GM12892 (cell line): ENCODE measurements around the gene RAP1GAP2.

Experiments used
- POLR2A ChIP-seq: IDR thresholded peaks from 2 replicates; pipeline ENCODE4 v1.6.1; 2011; ENCODE audit warnings: low read depth, low read length, control low read depth
- POLR2AphosphoS5 ChIP-seq: IDR thresholded peaks from 2 replicates; pipeline ENCODE4 v1.6.1; 2011; ENCODE audit warnings: low read depth, low read length, control low read depth
- TAF1 ChIP-seq: IDR thresholded peaks from 2 replicates; pipeline ENCODE4 v1.6.1; 2011; ENCODE audit warnings: low read depth, mild to moderate bottlenecking, control low read depth, low read length, borderline replicate concordance

DNA sequence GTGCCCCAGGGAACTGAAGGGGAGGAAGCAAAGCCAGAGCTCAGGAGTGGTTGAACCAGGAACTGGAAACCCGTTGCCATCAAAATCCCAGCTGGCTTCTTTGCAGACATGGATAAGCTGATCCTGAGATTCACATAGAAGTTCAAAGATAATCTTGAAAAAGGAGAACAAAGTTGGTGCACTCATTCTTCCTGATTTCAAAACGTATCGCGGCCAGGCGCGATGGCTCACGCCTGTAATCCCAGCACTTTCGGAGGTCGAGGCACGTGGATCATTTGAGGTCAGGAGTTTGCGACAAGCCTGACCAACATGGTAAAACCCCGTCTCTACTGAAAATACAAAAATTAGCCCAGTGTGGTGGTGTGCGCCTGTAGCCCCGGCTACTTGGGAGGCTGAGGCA lies 7.1 kb downstream of the RAP1GAP2 start:
- no peak for TF ChIP-seq POLR2AphosphoS5
- TF ChIP-seq POLR2A, result no peak
- no peak for TF ChIP-seq TAF1
